ENCODE results near the gene JOSD2.

DNA sequence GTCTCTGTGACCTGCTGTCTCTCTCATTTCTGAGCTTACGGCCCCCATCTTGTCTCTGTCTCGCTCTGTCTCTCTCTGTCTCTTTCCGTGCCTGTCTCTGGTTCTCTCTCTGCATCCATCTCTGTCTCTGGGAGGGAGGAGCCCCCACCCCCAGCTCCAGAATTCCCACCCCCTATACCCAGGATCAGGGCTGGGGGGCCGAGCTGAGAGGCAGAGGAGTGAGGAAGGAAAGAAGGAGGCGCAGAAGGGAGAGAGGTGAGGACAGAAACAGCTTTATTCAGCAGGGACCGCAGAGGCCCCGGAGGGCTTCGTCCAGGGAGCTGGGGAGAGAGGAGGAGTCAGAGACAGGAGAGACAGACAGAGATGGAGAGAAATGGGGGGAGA, 14.0 kb downstream of the JOSD2 start:
- TF ChIP-seq, protein P1, sequence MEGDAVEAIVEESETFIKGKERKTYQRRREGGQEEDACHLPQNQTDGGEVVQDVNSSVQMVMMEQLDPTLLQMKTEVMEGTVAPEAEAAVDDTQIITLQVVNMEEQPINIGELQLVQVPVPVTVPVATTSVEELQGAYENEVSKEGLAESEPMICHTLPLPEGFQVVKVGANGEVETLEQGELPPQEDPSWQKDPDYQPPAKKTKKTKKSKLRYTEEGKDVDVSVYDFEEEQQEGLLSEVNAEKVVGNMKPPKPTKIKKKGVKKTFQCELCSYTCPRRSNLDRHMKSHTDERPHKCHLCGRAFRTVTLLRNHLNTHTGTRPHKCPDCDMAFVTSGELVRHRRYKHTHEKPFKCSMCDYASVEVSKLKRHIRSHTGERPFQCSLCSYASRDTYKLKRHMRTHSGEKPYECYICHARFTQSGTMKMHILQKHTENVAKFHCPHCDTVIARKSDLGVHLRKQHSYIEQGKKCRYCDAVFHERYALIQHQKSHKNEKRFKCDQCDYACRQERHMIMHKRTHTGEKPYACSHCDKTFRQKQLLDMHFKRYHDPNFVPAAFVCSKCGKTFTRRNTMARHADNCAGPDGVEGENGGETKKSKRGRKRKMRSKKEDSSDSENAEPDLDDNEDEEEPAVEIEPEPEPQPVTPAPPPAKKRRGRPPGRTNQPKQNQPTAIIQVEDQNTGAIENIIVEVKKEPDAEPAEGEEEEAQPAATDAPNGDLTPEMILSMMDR (IDR thresholded peaks at IDR 0.05; ENCODE audit: low read length), result no peak
- no peak for TF ChIP-seq EZH2phosphoT487 (IDR thresholded peaks at IDR 0.05; ENCODE audit: low read length)
